C1 segment of cervical spinal cord (tissue), 14 donors: ENCODE measurements around the gene RASGEF1B.
"Not testable (repeated sequence)": the region's sequence is repeated elsewhere in the genome, so short reads cannot be mapped to it uniquely, and the experiment has no call there.

Experiments
- DNase-seq, 14 donors: peaks; one replicate each; lab custom pipeline; 2025; lab: John Stamatoyannopoulos, UW

The RASGEF1B gene

GRCh38 chr4:81432825-81433224 lies 38.9 kb downstream of the RASGEF1B start:
- DNase-seq: no peak

- no peak for DNase-seq
Measured at GRCh38 chr4:81431971-81432370, 39.7 kb downstream of the RASGEF1B start.

GRCh38 chr4:81429607-81430006 lies 42.1 kb downstream of the RASGEF1B start:
- no peak for DNase-seq

DNA sequence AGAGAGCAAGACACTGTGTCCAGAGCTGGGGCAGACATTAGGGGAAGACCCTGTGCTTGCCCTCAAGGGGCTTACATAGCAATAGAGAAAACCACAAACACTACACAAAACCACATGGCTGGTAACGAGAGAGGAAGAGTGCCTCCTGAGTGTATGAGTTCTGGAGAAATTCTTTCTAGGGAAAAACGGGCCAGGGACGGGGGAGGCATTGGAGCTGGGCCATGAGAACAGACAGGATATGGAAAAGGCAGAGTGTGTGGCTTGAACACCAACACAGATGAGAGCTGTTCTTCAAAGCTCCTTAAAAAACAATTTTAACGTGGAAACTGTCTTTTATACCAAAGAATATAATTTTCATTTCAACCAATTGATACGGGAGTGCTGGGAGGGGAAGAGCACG lies 42.7 kb downstream of the RASGEF1B start:
- no peak for DNase-seq

GRCh38 chr4:81428002-81428401 lies 43.7 kb downstream of the RASGEF1B start:
- no peak for DNase-seq

DNA sequence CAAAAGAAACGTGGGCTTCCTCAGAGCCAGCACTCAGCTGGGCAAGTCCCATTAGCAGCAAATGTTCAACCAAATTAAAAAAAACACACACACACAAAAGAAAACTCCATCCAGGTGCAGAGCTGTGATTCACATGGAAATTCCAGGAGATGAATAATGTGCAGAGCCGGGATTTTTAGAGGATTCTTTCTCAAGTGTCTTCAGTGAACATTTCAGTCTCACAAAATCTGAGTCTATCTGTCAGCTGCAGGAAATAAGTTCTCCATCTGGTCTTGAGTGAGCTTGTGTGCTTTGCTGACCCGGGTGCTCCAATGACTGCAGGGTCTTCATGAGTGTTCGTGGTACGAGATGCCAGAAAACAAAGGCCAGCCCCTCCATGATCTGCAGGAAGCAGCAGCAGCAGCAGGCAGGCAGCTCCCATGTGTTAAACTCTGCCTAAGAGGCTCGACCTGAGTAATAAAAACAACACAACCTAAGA lies 44.3 kb downstream of the RASGEF1B start:
- peak in 1 of 14 donors; percentile 6 for DNase-seq

DNA sequence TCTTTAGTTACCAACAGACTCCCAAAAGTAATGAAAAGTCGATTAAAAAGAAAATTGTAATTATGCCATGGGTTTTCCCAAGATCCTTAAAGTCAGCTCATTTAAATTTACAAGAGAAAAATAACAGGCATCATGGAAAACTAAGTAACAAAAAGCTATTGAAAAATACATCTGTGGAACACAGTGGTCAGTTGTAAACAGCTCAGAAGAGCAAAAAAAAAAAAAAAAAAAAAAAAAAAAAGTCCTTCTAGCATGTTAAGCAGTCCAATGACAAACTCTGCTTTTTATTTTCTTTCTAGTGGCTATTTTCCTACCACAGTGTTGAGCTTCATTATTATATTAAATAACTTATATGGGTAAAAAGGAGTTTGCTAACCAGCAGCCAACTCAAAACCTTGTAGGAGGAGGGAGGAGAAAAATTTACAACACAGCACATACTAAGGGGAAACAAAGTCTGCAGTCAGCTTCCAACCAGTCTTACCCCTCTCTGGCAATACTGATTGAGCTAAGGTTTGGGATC lies 44.9 kb downstream of the RASGEF1B start:
- no peak for DNase-seq

GRCh38 chr4:81424816-81425755 lies 46.6 kb downstream of the RASGEF1B start:
- peak in 1 of 14 donors; percentile 33 for DNase-seq

- no peak for DNase-seq
Measured at GRCh38 chr4:81424336-81424735, 47.4 kb downstream of the RASGEF1B start.

DNA sequence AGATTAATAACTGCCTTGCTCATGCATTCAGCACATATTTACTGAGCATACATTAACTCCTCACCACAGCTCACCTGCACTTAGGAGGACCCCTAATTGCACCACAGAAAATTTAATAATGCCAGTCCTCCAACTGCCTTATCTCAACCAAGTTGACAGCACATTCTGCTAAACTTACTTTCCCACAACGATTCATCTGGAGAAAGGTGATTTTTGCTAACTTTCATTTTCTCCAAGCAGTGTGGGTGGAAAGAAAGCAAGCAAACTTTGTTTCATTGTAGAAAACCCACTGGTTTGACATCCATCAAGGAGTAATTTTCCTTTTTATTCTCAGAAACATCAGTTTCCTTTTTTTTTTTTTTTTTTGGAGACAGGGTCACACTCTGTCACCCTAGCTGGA lies 49.1 kb downstream of the RASGEF1B start:
- DNase-seq: no peak

- no peak for DNase-seq
Measured at GRCh38 chr4:81421346-81422218, 50.1 kb downstream of the RASGEF1B start.

- no peak for DNase-seq
Measured at GRCh38 chr4:81418572-81418971, 53.1 kb downstream of the RASGEF1B start.

GRCh38 chr4:81412946-81413495 lies 58.7 kb downstream of the RASGEF1B start:
- DNase-seq: no peak

- DNase-seq: no peak
Measured at GRCh38 chr4:81410680-81411079, 61.0 kb downstream of the RASGEF1B start.

DNA sequence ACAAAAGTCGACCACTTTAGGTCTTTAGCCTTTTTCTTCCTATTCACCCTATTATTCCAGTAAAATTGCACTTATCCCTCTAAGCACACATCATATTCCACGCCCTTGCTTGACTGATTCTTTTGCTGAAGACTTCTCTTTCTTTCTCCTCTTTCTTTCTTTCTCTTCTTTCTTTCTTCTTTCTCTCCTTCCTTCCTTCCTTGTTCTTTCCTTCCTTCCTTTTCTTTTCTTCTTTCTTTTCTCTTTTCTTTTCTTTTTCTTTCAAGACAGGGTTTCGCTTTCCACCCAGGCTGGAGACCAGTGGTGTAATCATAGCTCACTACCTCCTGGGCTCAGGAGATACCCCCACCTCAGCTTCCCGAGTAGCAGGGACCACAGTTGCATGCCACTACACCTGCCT lies 61.9 kb downstream of the RASGEF1B start:
- DNase-seq: no peak

GRCh38 chr4:81408341-81408740 lies 63.4 kb downstream of the RASGEF1B start:
- no peak for DNase-seq

- no peak for DNase-seq
Measured at GRCh38 chr4:81407726-81408125, 64.0 kb downstream of the RASGEF1B start.

- not testable (repeated sequence) for DNase-seq
Measured at GRCh38 chr4:81406481-81406880, 65.2 kb downstream of the RASGEF1B start.

GRCh38 chr4:81405900-81406401 lies 65.8 kb downstream of the RASGEF1B start:
- DNase-seq: peak in 2 of 14 donors; percentile 21 to 50

DNA sequence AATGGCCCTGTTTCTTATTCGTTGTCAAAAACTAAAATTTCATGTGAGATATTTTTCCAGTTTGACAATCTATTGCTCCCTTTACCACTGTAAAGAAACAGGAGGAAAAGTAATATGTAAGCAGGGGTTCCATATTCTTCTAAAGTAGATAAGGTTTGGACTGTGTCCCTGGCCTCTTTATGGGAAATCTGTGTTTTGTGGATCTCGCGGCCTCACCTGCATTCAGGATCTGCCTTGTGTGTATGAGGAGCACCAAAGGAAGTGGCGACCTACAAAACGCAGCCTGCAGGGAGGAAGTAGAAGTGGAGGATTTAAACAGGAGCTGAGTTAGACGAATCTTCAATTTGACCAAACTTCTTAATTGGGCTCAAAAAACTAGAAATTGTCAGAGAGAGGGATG lies 67.0 kb downstream of the RASGEF1B start:
- no peak for DNase-seq

DNA sequence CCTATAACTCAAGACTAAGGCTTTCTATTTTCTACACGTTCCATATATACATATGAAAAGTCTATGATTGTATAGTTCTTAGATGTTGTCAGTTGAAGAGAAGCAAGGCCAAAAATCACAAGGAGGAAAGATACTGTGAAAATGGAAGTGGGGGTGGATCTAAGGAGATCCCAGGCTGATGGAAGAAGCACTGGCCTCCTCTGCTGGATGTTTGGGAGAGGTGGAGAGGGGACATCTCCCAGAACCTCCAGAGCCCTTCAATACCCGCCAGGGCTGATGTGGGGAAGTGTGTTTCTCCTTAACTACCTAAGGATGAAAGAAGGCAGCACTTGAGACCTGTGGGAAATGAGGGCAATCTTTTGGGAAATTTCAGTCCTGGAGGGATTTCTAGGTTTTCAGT lies 67.4 kb downstream of the RASGEF1B start:
- no peak for DNase-seq
